GM19023 (cell line): Measurements from ENCODE around the gene PTPRF.
"Not testable (repeated sequence)": the region's sequence is repeated elsewhere in the genome, so short reads cannot be mapped to it uniquely, and the experiment has no call there.

Experiments used
- ATAC-seq: cut with Tn5 transposase; IDR thresholded peaks from one replicate; pipeline ENCODE4 v1.9.1; 2021; ENCODE audit warnings: mild to moderate bottlenecking, moderate library complexity; ENCODE audit not compliant: unreplicated experiment

Gene PTPRF

GRCh38 chr1:43621386-43621785, 90.7 kb downstream of the PTPRF start:
- no peak for ATAC-seq

GRCh38 chr1:43621861-43622260, 91.2 kb downstream of the PTPRF start:
- no peak for ATAC-seq

GRCh38 chr1:43622471-43622870, 91.8 kb downstream of the PTPRF start:
- no peak for ATAC-seq

GRCh38 chr1:43622901-43623780, 92.5 kb downstream of the PTPRF start:
- no peak for ATAC-seq

GRCh38 chr1:43625063-43625780, 94.5 kb downstream of the PTPRF start:
- no peak for ATAC-seq

GRCh38 chr1:43632135-43632670, 101.5 kb downstream of the PTPRF start:
- no peak for ATAC-seq

- ATAC-seq = no peak
Measured at GRCh38 chr1:43634721-43635120, 104.0 kb downstream of the PTPRF start.

- ATAC-seq = no peak
Measured at GRCh38 chr1:43636006-43636641, 105.4 kb downstream of the PTPRF start.

- no peak for ATAC-seq
Measured at GRCh38 chr1:43637267-43637666, 106.6 kb downstream of the PTPRF start.

- ATAC-seq = not testable (repeated sequence)
Measured at GRCh38 chr1:43638381-43638780, 107.7 kb downstream of the PTPRF start.

- ATAC-seq = no peak
Measured at GRCh38 chr1:43639976-43640794, 109.5 kb downstream of the PTPRF start.

- ATAC-seq = no peak
Measured at GRCh38 chr1:43644558-43644957, 113.9 kb downstream of the PTPRF start.

- no peak for ATAC-seq
Measured at GRCh38 chr1:43645461-43645860, 114.8 kb downstream of the PTPRF start.

GRCh38 chr1:43647331-43647730, 116.6 kb downstream of the PTPRF start:
- not testable (repeated sequence) for ATAC-seq

GRCh38 chr1:43648221-43648847, 117.7 kb downstream of the PTPRF start:
- ATAC-seq = no peak

- ATAC-seq = no peak
Measured at GRCh38 chr1:43648876-43649477, 118.3 kb downstream of the PTPRF start.

GRCh38 chr1:43650310-43651085, 119.8 kb downstream of the PTPRF start:
- ATAC-seq = peak; percentile 61

- no peak for ATAC-seq
Measured at GRCh38 chr1:43651188-43651587, 120.5 kb downstream of the PTPRF start.

GRCh38 chr1:43651902-43652301, 121.2 kb downstream of the PTPRF start:
- no peak for ATAC-seq
